MCF 10A (cell line): ENCODE results near the gene ARHGAP8. TPM values are rescaled to one million over a fixed set of nuclear protein-coding genes. Genes with fewer than 3 reads are reported as not detected.

Source experiments
- BruUV-seq: library from RNA; stranded (reverse); fragments of 400-500 nt; replicated peaks from 2 replicates; lab custom pipeline; 2021; lab: Mats Ljungman, UMichigan
- CTCF ChIA-PET: fragments of 300-600 bp; sonication (Branson Sonifier 250); formaldehyde crosslinking; extraction: SDS; loops from one replicate; lab custom pipeline; 2021; ENCODE audit warnings: antibody characterized with exemption, inconsistent platforms; lab: Yijun Ruan, JAX
- POLR2A ChIA-PET: fragments of 300-600, 350-650 bp; sonication (Branson Sonifier 250); formaldehyde crosslinking; extraction: SDS; loops from one replicate; lab custom pipeline; 2020; ENCODE audit warnings: antibody characterized with exemption, inconsistent platforms; lab: Yijun Ruan, JAX
- DNase-seq: peaks from one replicate; pipeline ENCODE4 v3.0.0-alpha.2; 2018; ENCODE audit not compliant: unreplicated experiment
- H3K27ac Mint-ChIP-seq: one replicate; pipeline ENCODE4 v1.8.0; 2022; ENCODE audit warnings: mild to moderate bottlenecking, low read depth, mixed read lengths; ENCODE audit not compliant: unreplicated experiment
- H3K27me3 Mint-ChIP-seq: one replicate; pipeline ENCODE4 v1.8.0; 2022; ENCODE audit warnings: mixed read lengths; ENCODE audit not compliant: insufficient read depth, unreplicated experiment
- H3K36me3 Mint-ChIP-seq: one replicate; pipeline ENCODE4 v1.8.0; 2022; ENCODE audit warnings: mild to moderate bottlenecking, moderate library complexity, mixed read lengths; ENCODE audit not compliant: insufficient read depth, unreplicated experiment
- H3K4me1 Mint-ChIP-seq: one replicate; pipeline ENCODE4 v1.8.0; 2022; ENCODE audit warnings: mixed read lengths; ENCODE audit not compliant: insufficient read depth, unreplicated experiment
- H3K4me3 Mint-ChIP-seq: one replicate; pipeline ENCODE4 v1.8.0; 2022; ENCODE audit warnings: mild to moderate bottlenecking, moderate library complexity, mixed read lengths; ENCODE audit not compliant: unreplicated experiment
- H3K9me3 Mint-ChIP-seq: one replicate; pipeline ENCODE4 v1.8.0; 2022; ENCODE audit warnings: mixed read lengths; ENCODE audit not compliant: unreplicated experiment
- CTCF ChIP-seq: fragments of 200-600 bp; IDR thresholded peaks from one replicate; pipeline ENCODE4 v1.8.0; 2022; ENCODE audit warnings: antibody characterized with exemption, mild to moderate bottlenecking; ENCODE audit not compliant: unreplicated experiment
- intact Hi-C: fragments of 100-400 bp; cut with micrococcal nuclease; formaldehyde crosslinking; loops from 2 replicates; pipeline ENCODE4 v1.14.1; 2022
- total RNA-seq: library from RNA; stranded (reverse); gene quantifications from 2 replicates; pipeline ENCODE4 v1.2.3, GENCODE V29; 2022

The ARHGAP8 gene
- total RNA-seq, 1 experiment from 2014 or later, result 18.6 TPM

GRCh38 chr22:44727709-44728108 lies 24.7 kb upstream of the ARHGAP8 start:
- Mint-ChIP-seq H3K4me1 (no peaks in the 10 kb centered on the region), H3K27me3 (no peaks in the 10 kb centered on the region), H3K9me3 (no peaks in the 10 kb centered on the region), H3K36me3 (peaks cover 5% of the 10 kb centered on the region), H3K4me3 (no peak overlapping the region), H3K27ac (no peak overlapping the region)
- no TSS peak for BruUV-seq
- TF ChIP-seq CTCF, result no peak
- CTCF ChIA-PET, result interaction anchor here (2.4 kb wide), 1 partner anchor 9 kb away, joined by 9 read pairs; no protein-coding TSS in a partner anchor
- POLR2A ChIA-PET, result no interaction called here
- intact Hi-C loops, result no loop called here
- DNase-seq, result no peak

- TF ChIP-seq CTCF, result no peak
- H3K9me3 Mint-ChIP-seq, result no peaks in the 10 kb centered on the region
- intact Hi-C loops, result no loop called here
- no peaks in the 10 kb centered on the region for H3K27me3 Mint-ChIP-seq
- peaks cover 5% of the 10 kb centered on the region for H3K36me3 Mint-ChIP-seq
- ChIA-PET CTCF (interaction anchor here (2.4 kb wide), 1 partner anchor 8 kb away, joined by 9 read pairs; no protein-coding TSS in a partner anchor), POLR2A (no interaction called here)
- no peak overlapping the region for H3K27ac Mint-ChIP-seq
- no peaks in the 10 kb centered on the region for H3K4me1 Mint-ChIP-seq
- H3K4me3 Mint-ChIP-seq, result no peak overlapping the region
- no TSS peak for BruUV-seq
- no peak for DNase-seq
These were observed 23.5 kb upstream of the ARHGAP8 start for GRCh38 chr22:44728761-44729324.

- Mint-ChIP-seq H3K4me3 (no peak overlapping the region), H3K9me3 (no peaks in the 10 kb centered on the region), H3K27me3 (no peaks in the 10 kb centered on the region), H3K27ac (no peak overlapping the region), H3K4me1 (no peaks in the 10 kb centered on the region), H3K36me3 (peaks cover 5% of the 10 kb centered on the region)
- no peak for DNase-seq
- TF ChIP-seq CTCF, result no peak
- intact Hi-C loops, result no loop called here
- ChIA-PET POLR2A (interaction anchor here (0.6 kb wide), 1 partner anchor 18 kb away, joined by 4 read pairs; no protein-coding TSS in a partner anchor), CTCF (interaction anchor here (0.5 kb wide), 1 partner anchor 102 kb away, joined by 3 read pairs; no protein-coding TSS in a partner anchor)
- BruUV-seq, result no TSS peak
These were observed 22.9 kb upstream of the ARHGAP8 start for GRCh38 chr22:44729391-44730021.

GRCh38 chr22:44730022-44730393 lies 22.4 kb upstream of the ARHGAP8 start:
- POLR2A ChIA-PET, result interaction anchor here (0.6 kb wide), 1 partner anchor 18 kb away, joined by 4 read pairs; no protein-coding TSS in a partner anchor
- BruUV-seq, result no TSS peak
- no peak overlapping the region for H3K27ac Mint-ChIP-seq
- no peaks in the 10 kb centered on the region for H3K4me1 Mint-ChIP-seq
- H3K27me3 Mint-ChIP-seq, result no peaks in the 10 kb centered on the region
- H3K9me3 Mint-ChIP-seq, result no peaks in the 10 kb centered on the region
- no peak for TF ChIP-seq CTCF
- DNase-seq, result no peak
- no peak overlapping the region for H3K4me3 Mint-ChIP-seq
- peaks cover 5% of the 10 kb centered on the region for H3K36me3 Mint-ChIP-seq
- intact Hi-C loops, result no loop called here
- CTCF ChIA-PET, result interaction anchor here (0.5 kb wide), 1 partner anchor 103 kb away, joined by 3 read pairs; no protein-coding TSS in a partner anchor
